SK-N-SH treated with all-trans-retinoic acid at 6 μM for 48 hours (cell line): ENCODE data around the gene PGC.

Source experiments
- ATAC-seq: fragments of 200-7000 bp; cut with Tn5 transposase; 3 replicates; pipeline ENCODE4 v1.9.1; 2020; ENCODE audit warnings: mild to moderate bottlenecking, moderate library complexity
- ARNTL ChIP-seq: fragments of 450-650 bp; formaldehyde crosslinking; IDR thresholded peaks from 2 replicates; pipeline ENCODE4 v1.5.0; 2020; ENCODE audit warnings: low read depth, mild to moderate bottlenecking, moderate library complexity, borderline replicate concordance
- BACH2 ChIP-seq: fragments of 250-450 bp; sonication (Bioruptor Pico); IDR thresholded peaks from 2 replicates; pipeline ENCODE4 v1.9.0; 2021; ENCODE audit warnings: mild to moderate bottlenecking, borderline replicate concordance
- CSDC2 ChIP-seq: fragments of 250-450 bp; sonication (Bioruptor Pico); IDR thresholded peaks from 2 replicates; pipeline ENCODE4 v1.5.0; 2020; ENCODE audit warnings: mild to moderate bottlenecking, moderate library complexity
- ESRRG ChIP-seq: fragments of 250-450 bp; sonication (Bioruptor Pico); IDR thresholded peaks from 2 replicates; pipeline ENCODE4 v1.6.1; 2021; ENCODE audit warnings: mild to moderate bottlenecking
- GLIS3 ChIP-seq: fragments of 250-450 bp; sonication (Bioruptor Pico); IDR thresholded peaks from 2 replicates; pipeline ENCODE4 v1.5.0; 2020; ENCODE audit warnings: mild to moderate bottlenecking, moderate library complexity
- ISL1 ChIP-seq: fragments of 250-450 bp; sonication (Bioruptor Pico); IDR thresholded peaks from 2 replicates; pipeline ENCODE4 v2.1.2; 2022; ENCODE audit warnings: mild to moderate bottlenecking, moderate library complexity
- OSR1 ChIP-seq: fragments of 250-450 bp; sonication (Bioruptor Pico); IDR thresholded peaks from 2 replicates; pipeline ENCODE4 v1.8.0; 2022; ENCODE audit warnings: moderate library complexity, mild to moderate bottlenecking, inconsistent platforms
- PPARA ChIP-seq: fragments of 250-450 bp; sonication (Bioruptor Pico); IDR thresholded peaks from 2 replicates; pipeline ENCODE4 v1.5.0; 2020; ENCODE audit warnings: mild to moderate bottlenecking, borderline replicate concordance
- RARB ChIP-seq: fragments of 250-450 bp; sonication (Bioruptor Pico); IDR thresholded peaks from 2 replicates; pipeline ENCODE4 v1.8.0; 2021; ENCODE audit warnings: mild to moderate bottlenecking, moderate library complexity
- SNAI2 ChIP-seq: fragments of 250-450 bp; sonication (Bioruptor Pico); IDR thresholded peaks from 2 replicates; pipeline ENCODE4 v1.5.0; 2020; ENCODE audit warnings: mild to moderate bottlenecking, moderate library complexity
- TCF4 ChIP-seq: fragments of 250-450 bp; sonication (Bioruptor Pico); IDR thresholded peaks from 2 replicates; pipeline ENCODE4 v1.8.0; 2021; ENCODE audit warnings: mild to moderate bottlenecking, moderate library complexity, borderline replicate concordance
- TOX ChIP-seq: fragments of 250-450 bp; sonication (Bioruptor Pico); IDR thresholded peaks from 2 replicates; pipeline ENCODE4 v1.8.0; 2021; ENCODE audit warnings: mild to moderate bottlenecking, moderate library complexity, borderline replicate concordance
- ZC3H10 ChIP-seq: fragments of 250-450 bp; sonication (Bioruptor Pico); IDR thresholded peaks from 2 replicates; pipeline ENCODE4 v1.5.1; 2021; ENCODE audit warnings: mild to moderate bottlenecking, moderate library complexity
- ZFP30 ChIP-seq: fragments of 450-650 bp; formaldehyde crosslinking; IDR thresholded peaks from 2 replicates; pipeline ENCODE4 v1.5.0; 2022; ENCODE audit warnings: mild to moderate bottlenecking, moderate library complexity
- ZNF565 ChIP-seq: fragments of 450-650 bp; formaldehyde crosslinking; conservative IDR thresholded peaks from 2 replicates; pipeline ENCODE4 v1.5.0; 2020; ENCODE audit warnings: low read depth, mild to moderate bottlenecking, moderate library complexity
- ZNF70 ChIP-seq: fragments of 450-650 bp; formaldehyde crosslinking; IDR thresholded peaks from 2 replicates; pipeline ENCODE4 v1.5.0; 2020; ENCODE audit warnings: mild to moderate bottlenecking, moderate library complexity
- ZNF8 ChIP-seq: fragments of 450-650 bp; formaldehyde crosslinking; IDR thresholded peaks from 2 replicates; pipeline ENCODE4 v1.5.0; 2020; ENCODE audit warnings: mild to moderate bottlenecking, moderate library complexity
- TF ChIP-seq, protein P1 (sequence below): fragments of 250-450 bp; sonication (Bioruptor Pico); IDR thresholded peaks from 2 replicates; pipeline ENCODE4 v1.5.1; 2020; ENCODE audit warnings: low read depth, mild to moderate bottlenecking, moderate library complexity
- TF ChIP-seq, protein P2 (sequence below): fragments of 250-450 bp; sonication (Bioruptor Pico); IDR thresholded peaks from 2 replicates; pipeline ENCODE4 v1.5.0; 2020; ENCODE audit warnings: mild to moderate bottlenecking, moderate library complexity
- TF ChIP-seq, protein P3 (sequence below): fragments of 250-450 bp; sonication (Bioruptor Pico); IDR thresholded peaks from 2 replicates; pipeline ENCODE4 v1.8.0; 2021; ENCODE audit warnings: low read depth, mild to moderate bottlenecking, moderate library complexity, borderline replicate concordance
- TF ChIP-seq, protein P4 (sequence below): fragments of 250-450 bp; sonication (Bioruptor Pico); IDR thresholded peaks from 2 replicates; pipeline ENCODE4 v1.8.0; 2020; ENCODE audit warnings: mild to moderate bottlenecking, moderate library complexity, borderline replicate concordance
- TF ChIP-seq, protein P5 (sequence below): fragments of 250-450 bp; sonication (Bioruptor Pico); IDR thresholded peaks from 2 replicates; pipeline ENCODE4 v1.5.1; 2021; ENCODE audit warnings: mild to moderate bottlenecking, moderate library complexity

The PGC gene

DNA sequence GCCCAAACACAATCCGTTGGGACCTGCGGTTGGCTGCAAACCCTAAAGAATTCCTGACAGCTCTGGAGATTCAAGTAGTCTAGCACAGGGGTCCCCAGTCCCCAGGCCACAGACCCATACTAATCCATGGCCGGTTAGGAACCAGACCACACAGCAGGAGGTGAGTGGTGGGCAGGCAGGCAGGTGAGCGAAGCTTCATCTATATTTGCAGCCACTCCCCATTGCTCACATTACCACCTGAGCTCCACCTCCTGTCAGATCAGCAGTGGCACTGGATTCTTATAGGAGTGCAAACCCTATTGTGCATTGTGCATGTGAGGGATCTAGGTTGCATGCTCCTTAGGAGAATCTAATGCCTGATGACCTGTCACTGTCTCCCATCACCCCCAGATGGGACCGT, 28.4 kb downstream of the PGC start (continued):
- TF ChIP-seq, protein P1, sequence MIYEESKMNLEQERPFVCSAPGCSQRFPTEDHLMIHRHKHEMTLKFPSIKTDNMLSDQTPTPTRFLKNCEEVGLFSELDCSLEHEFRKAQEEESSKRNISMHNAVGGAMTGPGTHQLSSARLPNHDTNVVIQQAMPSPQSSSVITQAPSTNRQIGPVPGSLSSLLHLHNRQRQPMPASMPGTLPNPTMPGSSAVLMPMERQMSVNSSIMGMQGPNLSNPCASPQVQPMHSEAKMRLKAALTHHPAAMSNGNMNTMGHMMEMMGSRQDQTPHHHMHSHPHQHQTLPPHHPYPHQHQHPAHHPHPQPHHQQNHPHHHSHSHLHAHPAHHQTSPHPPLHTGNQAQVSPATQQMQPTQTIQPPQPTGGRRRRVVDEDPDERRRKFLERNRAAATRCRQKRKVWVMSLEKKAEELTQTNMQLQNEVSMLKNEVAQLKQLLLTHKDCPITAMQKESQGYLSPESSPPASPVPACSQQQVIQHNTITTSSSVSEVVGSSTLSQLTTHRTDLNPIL (CRISPR knock-in tag): no peak
- TF ChIP-seq, protein P2, sequence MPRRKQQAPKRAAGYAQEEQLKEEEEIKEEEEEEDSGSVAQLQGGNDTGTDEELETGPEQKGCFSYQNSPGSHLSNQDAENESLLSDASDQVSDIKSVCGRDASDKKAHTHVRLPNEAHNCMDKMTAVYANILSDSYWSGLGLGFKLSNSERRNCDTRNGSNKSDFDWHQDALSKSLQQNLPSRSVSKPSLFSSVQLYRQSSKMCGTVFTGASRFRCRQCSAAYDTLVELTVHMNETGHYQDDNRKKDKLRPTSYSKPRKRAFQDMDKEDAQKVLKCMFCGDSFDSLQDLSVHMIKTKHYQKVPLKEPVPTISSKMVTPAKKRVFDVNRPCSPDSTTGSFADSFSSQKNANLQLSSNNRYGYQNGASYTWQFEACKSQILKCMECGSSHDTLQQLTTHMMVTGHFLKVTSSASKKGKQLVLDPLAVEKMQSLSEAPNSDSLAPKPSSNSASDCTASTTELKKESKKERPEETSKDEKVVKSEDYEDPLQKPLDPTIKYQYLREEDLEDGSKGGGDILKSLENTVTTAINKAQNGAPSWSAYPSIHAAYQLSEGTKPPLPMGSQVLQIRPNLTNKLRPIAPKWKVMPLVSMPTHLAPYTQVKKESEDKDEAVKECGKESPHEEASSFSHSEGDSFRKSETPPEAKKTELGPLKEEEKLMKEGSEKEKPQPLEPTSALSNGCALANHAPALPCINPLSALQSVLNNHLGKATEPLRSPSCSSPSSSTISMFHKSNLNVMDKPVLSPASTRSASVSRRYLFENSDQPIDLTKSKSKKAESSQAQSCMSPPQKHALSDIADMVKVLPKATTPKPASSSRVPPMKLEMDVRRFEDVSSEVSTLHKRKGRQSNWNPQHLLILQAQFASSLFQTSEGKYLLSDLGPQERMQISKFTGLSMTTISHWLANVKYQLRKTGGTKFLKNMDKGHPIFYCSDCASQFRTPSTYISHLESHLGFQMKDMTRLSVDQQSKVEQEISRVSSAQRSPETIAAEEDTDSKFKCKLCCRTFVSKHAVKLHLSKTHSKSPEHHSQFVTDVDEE (CRISPR knock-in tag): no peak

DNA sequence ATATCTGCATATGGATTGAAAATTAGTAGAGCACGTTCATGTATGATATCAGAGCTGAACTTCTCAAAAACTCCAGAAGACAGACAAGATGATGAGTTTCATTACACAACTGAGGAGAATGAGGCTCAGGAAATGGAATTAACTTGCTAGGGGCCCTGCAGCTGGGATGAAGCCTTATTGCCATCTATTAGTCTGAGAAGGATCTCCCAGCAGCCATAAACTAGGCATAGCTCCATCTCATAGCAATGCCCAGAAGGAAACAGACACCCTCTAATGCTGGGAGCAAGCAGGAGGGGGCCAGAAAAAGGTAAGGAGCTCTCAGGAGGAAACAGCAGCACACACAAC, 29.8 kb downstream of the PGC start:
- ATAC-seq: no peak
- TF ChIP-seq ZC3H10 (CRISPR knock-in tag) (no peak), ZNF8 (CRISPR knock-in tag) (no peak), ESRRG (no peak), CSDC2 (CRISPR knock-in tag) (no peak), ARNTL (CRISPR knock-in tag) (no peak), PPARA (CRISPR knock-in tag) (no peak), ISL1 (CRISPR knock-in tag) (no peak), ZNF565 (CRISPR knock-in tag) (no peak)

DNA sequence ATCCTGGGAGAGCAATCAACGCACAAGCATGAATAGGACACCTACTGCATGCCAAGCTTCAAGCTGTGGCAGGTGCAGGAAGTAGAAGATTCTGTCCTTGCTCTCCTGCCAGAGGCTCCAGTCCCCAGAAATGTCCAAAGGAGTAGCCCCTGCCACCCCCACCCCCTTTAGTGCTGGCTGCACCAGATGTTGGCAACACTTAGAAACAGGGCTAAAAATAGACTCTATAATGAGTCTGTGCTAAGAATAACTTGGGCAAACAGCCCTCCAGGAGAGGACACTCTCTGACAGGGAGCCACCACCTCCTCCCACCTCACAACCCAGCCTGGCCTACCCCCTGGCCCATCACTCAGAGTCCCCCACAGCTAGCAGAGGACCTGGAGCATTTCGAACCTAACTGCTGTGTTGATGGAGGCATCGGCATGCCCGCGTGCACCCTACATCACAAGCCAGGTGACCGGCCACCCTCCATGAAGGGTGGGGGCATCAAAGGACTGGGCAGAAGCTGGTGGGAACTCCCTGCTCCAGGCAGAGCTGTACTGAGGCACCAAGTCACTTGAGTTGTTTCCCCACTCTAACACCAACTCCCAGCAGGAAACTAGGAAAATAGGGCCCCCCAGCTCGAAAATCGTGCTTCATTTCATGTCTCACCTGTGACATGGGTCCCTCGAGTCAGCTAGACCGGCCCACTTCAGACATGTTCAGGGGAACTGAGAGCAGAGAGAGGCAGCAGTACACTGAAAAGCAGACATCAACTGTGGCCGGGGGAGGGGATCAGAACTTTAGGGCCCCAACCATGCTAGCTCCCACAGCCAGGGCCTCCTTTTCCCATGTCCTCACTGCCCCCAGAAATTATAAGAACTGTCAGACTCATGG, 30.4 kb downstream of the PGC start:
- ATAC-seq: no peak
- TF ChIP-seq, protein P3, sequence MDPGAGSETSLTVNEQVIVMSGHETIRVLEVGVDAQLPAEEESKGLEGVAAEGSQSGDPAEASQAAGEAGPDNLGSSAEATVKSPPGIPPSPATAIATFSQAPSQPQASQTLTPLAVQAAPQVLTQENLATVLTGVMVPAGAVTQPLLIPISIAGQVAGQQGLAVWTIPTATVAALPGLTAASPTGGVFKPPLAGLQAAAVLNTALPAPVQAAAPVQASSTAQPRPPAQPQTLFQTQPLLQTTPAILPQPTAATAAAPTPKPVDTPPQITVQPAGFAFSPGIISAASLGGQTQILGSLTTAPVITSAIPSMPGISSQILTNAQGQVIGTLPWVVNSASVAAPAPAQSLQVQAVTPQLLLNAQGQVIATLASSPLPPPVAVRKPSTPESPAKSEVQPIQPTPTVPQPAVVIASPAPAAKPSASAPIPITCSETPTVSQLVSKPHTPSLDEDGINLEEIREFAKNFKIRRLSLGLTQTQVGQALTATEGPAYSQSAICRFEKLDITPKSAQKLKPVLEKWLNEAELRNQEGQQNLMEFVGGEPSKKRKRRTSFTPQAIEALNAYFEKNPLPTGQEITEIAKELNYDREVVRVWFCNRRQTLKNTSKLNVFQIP (CRISPR knock-in tag): no peak
- no peak for TF ChIP-seq ISL1 (CRISPR knock-in tag)
- no peak for TF ChIP-seq SNAI2
- no peak for TF ChIP-seq GLIS3 (CRISPR knock-in tag)
- no peak for TF ChIP-seq ZFP30 (CRISPR knock-in tag)
- no peak for TF ChIP-seq ESRRG
- TF ChIP-seq ZNF8 (CRISPR knock-in tag): no peak
- no peak for TF ChIP-seq ZNF70 (CRISPR knock-in tag)
- TF ChIP-seq, protein P4, sequence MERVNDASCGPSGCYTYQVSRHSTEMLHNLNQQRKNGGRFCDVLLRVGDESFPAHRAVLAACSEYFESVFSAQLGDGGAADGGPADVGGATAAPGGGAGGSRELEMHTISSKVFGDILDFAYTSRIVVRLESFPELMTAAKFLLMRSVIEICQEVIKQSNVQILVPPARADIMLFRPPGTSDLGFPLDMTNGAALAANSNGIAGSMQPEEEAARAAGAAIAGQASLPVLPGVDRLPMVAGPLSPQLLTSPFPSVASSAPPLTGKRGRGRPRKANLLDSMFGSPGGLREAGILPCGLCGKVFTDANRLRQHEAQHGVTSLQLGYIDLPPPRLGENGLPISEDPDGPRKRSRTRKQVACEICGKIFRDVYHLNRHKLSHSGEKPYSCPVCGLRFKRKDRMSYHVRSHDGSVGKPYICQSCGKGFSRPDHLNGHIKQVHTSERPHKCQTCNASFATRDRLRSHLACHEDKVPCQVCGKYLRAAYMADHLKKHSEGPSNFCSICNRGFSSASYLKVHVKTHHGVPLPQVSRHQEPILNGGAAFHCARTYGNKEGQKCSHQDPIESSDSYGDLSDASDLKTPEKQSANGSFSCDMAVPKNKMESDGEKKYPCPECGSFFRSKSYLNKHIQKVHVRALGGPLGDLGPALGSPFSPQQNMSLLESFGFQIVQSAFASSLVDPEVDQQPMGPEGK: no peak
- TF ChIP-seq RARB (CRISPR knock-in tag): no peak
- no peak for TF ChIP-seq OSR1 (CRISPR knock-in tag)
- TF ChIP-seq ZC3H10 (CRISPR knock-in tag): no peak
- TF ChIP-seq, protein P5, sequence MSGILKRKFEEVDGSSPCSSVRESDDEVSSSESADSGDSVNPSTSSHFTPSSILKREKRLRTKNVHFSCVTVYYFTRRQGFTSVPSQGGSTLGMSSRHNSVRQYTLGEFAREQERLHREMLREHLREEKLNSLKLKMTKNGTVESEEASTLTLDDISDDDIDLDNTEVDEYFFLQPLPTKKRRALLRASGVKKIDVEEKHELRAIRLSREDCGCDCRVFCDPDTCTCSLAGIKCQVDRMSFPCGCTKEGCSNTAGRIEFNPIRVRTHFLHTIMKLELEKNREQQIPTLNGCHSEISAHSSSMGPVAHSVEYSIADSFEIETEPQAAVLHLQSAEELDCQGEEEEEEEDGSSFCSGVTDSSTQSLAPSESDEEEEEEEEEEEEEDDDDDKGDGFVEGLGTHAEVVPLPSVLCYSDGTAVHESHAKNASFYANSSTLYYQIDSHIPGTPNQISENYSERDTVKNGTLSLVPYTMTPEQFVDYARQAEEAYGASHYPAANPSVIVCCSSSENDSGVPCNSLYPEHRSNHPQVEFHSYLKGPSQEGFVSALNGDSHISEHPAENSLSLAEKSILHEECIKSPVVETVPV (CRISPR knock-in tag): no peak
- no peak for TF ChIP-seq TOX (CRISPR knock-in tag)
- TF ChIP-seq, protein P1 (CRISPR knock-in tag): no peak
- TF ChIP-seq BACH2 (CRISPR knock-in tag): no peak
- TF ChIP-seq, protein P2 (CRISPR knock-in tag): no peak
- TF ChIP-seq TCF4 (CRISPR knock-in tag): no peak
- no peak for TF ChIP-seq CSDC2 (CRISPR knock-in tag)
- no peak for TF ChIP-seq ARNTL (CRISPR knock-in tag)
